Fibroblast of upper back skin (primary cell): ENCODE measurements around the gene DDX56.

Source experiments
- DNase-seq: peaks from one replicate; pipeline ENCODE4 v3.0.0-alpha.2; 2013

Gene DDX56

GRCh38 chr7:44534087-44534486 lies 39.6 kb downstream of the DDX56 start:
- no peak for DNase-seq

- no peak for DNase-seq
Measured at GRCh38 chr7:44533301-44534055, 40.2 kb downstream of the DDX56 start.

- DNase-seq, result no peak
Measured at GRCh38 chr7:44531421-44532380, 42.0 kb downstream of the DDX56 start.

- no peak for DNase-seq
Measured at GRCh38 chr7:44530990-44531389, 42.7 kb downstream of the DDX56 start.

- DNase-seq, result no peak
Measured at GRCh38 chr7:44524811-44525388, 48.8 kb downstream of the DDX56 start.

- no peak for DNase-seq
Measured at GRCh38 chr7:44522315-44522714, 51.4 kb downstream of the DDX56 start.

GRCh38 chr7:44521347-44522095 lies 52.2 kb downstream of the DDX56 start:
- no peak for DNase-seq

- DNase-seq, result no peak
Measured at GRCh38 chr7:44520574-44520973, 53.1 kb downstream of the DDX56 start.

- DNase-seq, result no peak
Measured at GRCh38 chr7:44519546-44519945, 54.2 kb downstream of the DDX56 start.

GRCh38 chr7:44518761-44519160 lies 54.9 kb downstream of the DDX56 start:
- no peak for DNase-seq

- no peak for DNase-seq
Measured at GRCh38 chr7:44517175-44517574, 56.5 kb downstream of the DDX56 start.
